Measurements from ENCODE around the gene NUP188. TPM values are rescaled to one million over a fixed set of nuclear protein-coding genes. Genes with fewer than 3 reads are reported as not detected.
A peak's percentile ranks its signal among the peaks of the same experiment; 100 is the strongest.

Gene NUP188
- total RNA-seq, 1 experiment from 2014 or later = 98.9 TPM

DNA sequence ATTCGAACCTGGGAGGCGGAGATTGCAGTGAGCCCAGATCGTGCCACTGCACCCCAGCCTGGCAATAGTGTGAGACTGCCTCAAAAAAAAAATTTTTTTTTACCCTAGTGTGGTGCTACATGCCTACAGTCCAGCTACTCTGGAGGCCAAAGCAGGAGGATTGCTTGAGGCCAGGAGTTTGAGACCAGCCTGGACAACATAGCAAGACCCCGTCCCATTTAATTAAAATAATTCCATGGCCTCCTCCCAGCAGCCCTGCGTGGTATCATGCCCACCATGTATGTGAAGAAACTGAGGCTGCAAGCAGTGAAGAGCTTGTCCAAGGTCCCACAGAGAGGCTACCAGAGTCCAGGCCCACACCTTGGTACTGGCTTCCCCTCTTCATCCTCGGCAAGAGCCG is 46.1 kb upstream of the NUP188 start:
- TF ChIP-seq TCF7 (CRISPR knock-in tag; IDR thresholded peaks at IDR 0.05; ENCODE audit: low read depth) = no peak
- TF ChIP-seq CBFB (CRISPR knock-in tag; IDR thresholded peaks at IDR 0.05; ENCODE audit: low read depth) = no peak
- TF ChIP-seq ZNF121 (CRISPR knock-in tag; IDR thresholded peaks at IDR 0.05) = peak; percentile 65; the same call in 1 of the 2 replicates
- CTCF ChIA-PET = no interaction called here

DNA sequence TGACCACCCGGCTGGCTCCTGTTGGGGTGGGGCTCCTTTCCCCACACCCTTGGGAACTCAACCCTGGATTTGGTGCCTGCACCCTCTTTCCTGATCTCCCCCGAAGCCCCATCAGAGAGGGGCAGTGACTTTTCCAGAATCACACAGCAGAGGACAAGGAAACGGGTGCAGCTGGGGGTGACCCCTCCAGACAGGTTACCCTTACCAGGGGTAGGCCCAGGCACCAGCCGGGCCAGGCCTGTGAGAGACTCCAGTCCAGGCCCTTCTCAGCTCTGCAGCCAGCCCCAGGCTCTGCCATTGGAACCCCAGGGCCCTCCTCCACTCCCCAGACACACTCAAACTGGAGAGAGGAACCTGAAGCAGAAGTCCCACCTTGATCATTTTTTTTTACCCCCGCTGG is 45.7 kb upstream of the NUP188 start:
- no peak overlapping the region for H3K4me3 Mint-ChIP-seq
- H3K27me3 Mint-ChIP-seq (ENCODE audit: low read depth) = no peaks in the 10 kb centered on the region
- H3K27ac Mint-ChIP-seq = no peak overlapping the region
- no peak for DNase-seq (ENCODE audit: low spot score)
- ChIA-PET POLR2A (no interaction called here), CTCF (no interaction called here)
- H3K36me3 Mint-ChIP-seq = peaks cover 10% of the 10 kb centered on the region
- peaks cover 11% of the 10 kb centered on the region for H3K4me1 Mint-ChIP-seq
- H3K9me3 Mint-ChIP-seq = no peaks in the 10 kb centered on the region
- TF ChIP-seq, protein P1, sequence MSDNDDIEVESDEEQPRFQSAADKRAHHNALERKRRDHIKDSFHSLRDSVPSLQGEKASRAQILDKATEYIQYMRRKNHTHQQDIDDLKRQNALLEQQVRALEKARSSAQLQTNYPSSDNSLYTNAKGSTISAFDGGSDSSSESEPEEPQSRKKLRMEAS (CRISPR knock-in tag; IDR thresholded peaks at IDR 0.05) = no peak
- TF ChIP-seq ETV6 (CRISPR knock-in tag; IDR thresholded peaks at IDR 0.05) = no peak
- TF ChIP-seq, protein P2, sequence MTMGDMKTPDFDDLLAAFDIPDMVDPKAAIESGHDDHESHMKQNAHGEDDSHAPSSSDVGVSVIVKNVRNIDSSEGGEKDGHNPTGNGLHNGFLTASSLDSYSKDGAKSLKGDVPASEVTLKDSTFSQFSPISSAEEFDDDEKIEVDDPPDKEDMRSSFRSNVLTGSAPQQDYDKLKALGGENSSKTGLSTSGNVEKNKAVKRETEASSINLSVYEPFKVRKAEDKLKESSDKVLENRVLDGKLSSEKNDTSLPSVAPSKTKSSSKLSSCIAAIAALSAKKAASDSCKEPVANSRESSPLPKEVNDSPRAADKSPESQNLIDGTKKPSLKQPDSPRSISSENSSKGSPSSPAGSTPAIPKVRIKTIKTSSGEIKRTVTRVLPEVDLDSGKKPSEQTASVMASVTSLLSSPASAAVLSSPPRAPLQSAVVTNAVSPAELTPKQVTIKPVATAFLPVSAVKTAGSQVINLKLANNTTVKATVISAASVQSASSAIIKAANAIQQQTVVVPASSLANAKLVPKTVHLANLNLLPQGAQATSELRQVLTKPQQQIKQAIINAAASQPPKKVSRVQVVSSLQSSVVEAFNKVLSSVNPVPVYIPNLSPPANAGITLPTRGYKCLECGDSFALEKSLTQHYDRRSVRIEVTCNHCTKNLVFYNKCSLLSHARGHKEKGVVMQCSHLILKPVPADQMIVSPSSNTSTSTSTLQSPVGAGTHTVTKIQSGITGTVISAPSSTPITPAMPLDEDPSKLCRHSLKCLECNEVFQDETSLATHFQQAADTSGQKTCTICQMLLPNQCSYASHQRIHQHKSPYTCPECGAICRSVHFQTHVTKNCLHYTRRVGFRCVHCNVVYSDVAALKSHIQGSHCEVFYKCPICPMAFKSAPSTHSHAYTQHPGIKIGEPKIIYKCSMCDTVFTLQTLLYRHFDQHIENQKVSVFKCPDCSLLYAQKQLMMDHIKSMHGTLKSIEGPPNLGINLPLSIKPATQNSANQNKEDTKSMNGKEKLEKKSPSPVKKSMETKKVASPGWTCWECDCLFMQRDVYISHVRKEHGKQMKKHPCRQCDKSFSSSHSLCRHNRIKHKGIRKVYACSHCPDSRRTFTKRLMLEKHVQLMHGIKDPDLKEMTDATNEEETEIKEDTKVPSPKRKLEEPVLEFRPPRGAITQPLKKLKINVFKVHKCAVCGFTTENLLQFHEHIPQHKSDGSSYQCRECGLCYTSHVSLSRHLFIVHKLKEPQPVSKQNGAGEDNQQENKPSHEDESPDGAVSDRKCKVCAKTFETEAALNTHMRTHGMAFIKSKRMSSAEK (CRISPR knock-in tag; IDR thresholded peaks at IDR 0.05; ENCODE audit: borderline replicate concordance) = no peak
- no peak for ATAC-seq

More for the DNA sequence above, 46.1 kb upstream of the NUP188 start:
- no peak overlapping the region for H3K4me3 Mint-ChIP-seq
- no peaks in the 10 kb centered on the region for H3K27me3 Mint-ChIP-seq (ENCODE audit: low read depth)
- H3K36me3 Mint-ChIP-seq = peaks cover 10% of the 10 kb centered on the region
- H3K9me3 Mint-ChIP-seq = no peaks in the 10 kb centered on the region
- H3K27ac Mint-ChIP-seq = no peak overlapping the region
- peaks cover 14% of the 10 kb centered on the region for H3K4me1 Mint-ChIP-seq
- ATAC-seq = no peak
- DNase-seq (ENCODE audit: low spot score) = no peak
- POLR2A ChIA-PET = no interaction called here

DNA sequence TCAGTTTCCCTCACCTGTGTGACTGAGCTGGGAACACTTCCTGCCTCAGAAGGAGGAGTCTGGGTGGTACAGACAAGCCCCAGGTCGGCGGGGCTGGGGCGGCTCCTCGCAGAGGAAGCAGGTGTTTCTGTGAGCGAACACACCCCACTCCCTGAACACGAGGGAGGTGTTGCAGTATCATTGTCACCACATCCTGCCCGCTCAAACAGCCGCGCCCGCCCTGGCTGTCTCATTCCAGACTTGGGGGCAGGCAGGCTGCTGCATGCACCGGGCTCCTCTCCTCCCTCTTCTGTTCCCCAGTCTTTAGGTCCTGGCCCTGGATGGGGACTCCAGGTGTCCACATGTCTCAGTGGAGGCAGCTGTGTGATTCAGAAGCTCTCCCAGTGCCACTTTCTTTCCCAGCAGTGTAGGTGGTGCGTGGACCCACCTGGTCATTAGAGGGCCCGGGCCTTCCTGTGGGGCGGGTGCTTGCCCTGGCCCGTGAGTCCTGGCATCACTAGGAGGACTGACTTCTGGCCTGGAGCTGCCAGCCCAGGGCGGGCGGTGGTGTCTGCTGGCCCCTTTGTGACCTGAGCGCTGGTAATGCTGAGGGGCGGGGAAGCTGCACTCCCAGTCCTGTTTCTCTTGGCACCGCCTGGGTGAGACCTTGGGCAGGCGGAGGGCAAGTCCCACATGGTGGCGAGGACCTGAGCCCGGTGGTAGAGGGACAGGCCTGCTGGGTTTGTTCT is 45.0 kb upstream of the NUP188 start:
- DNase-seq (ENCODE audit: low spot score) (no peak), ATAC-seq (no peak)
- CTCF ChIA-PET = no interaction called here
- TF ChIP-seq NFE2L1 (CRISPR knock-in tag; IDR thresholded peaks at IDR 0.05) = no peak
- TF ChIP-seq ZNF232 (CRISPR knock-in tag; IDR thresholded peaks at IDR 0.05) = no peak
- TF ChIP-seq NR1H2 (CRISPR knock-in tag; IDR thresholded peaks at IDR 0.05) = no peak
- no peak for TF ChIP-seq SP1 (CRISPR knock-in tag; conservative IDR thresholded peaks at IDR 0.05)
- TF ChIP-seq, protein P3, sequence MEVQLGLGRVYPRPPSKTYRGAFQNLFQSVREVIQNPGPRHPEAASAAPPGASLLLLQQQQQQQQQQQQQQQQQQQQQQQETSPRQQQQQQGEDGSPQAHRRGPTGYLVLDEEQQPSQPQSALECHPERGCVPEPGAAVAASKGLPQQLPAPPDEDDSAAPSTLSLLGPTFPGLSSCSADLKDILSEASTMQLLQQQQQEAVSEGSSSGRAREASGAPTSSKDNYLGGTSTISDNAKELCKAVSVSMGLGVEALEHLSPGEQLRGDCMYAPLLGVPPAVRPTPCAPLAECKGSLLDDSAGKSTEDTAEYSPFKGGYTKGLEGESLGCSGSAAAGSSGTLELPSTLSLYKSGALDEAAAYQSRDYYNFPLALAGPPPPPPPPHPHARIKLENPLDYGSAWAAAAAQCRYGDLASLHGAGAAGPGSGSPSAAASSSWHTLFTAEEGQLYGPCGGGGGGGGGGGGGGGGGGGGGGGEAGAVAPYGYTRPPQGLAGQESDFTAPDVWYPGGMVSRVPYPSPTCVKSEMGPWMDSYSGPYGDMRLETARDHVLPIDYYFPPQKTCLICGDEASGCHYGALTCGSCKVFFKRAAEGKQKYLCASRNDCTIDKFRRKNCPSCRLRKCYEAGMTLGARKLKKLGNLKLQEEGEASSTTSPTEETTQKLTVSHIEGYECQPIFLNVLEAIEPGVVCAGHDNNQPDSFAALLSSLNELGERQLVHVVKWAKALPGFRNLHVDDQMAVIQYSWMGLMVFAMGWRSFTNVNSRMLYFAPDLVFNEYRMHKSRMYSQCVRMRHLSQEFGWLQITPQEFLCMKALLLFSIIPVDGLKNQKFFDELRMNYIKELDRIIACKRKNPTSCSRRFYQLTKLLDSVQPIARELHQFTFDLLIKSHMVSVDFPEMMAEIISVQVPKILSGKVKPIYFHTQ (CRISPR knock-in tag; IDR thresholded peaks at IDR 0.05) = no peak
- no peak for TF ChIP-seq TEAD1 (CRISPR knock-in tag; IDR thresholded peaks at IDR 0.05)
- TF ChIP-seq, protein P4, sequence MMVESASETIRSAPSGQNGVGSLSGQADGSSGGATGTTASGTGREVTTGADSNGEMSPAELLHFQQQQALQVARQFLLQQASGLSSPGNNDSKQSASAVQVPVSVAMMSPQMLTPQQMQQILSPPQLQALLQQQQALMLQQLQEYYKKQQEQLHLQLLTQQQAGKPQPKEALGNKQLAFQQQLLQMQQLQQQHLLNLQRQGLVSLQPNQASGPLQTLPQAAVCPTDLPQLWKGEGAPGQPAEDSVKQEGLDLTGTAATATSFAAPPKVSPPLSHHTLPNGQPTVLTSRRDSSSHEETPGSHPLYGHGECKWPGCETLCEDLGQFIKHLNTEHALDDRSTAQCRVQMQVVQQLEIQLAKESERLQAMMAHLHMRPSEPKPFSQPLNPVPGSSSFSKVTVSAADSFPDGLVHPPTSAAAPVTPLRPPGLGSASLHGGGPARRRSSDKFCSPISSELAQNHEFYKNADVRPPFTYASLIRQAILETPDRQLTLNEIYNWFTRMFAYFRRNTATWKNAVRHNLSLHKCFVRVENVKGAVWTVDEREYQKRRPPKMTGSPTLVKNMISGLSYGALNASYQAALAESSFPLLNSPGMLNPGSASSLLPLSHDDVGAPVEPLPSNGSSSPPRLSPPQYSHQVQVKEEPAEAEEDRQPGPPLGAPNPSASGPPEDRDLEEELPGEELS (CRISPR knock-in tag; IDR thresholded peaks at IDR 0.05) = no peak
- TF ChIP-seq RORB (CRISPR knock-in tag; IDR thresholded peaks at IDR 0.05) = no peak
- TF ChIP-seq ZNF317 (CRISPR knock-in tag; IDR thresholded peaks at IDR 0.05; ENCODE audit: borderline replicate concordance, low read depth) = no peak
- no peak for TF ChIP-seq OVOL2 (CRISPR knock-in tag; IDR thresholded peaks at IDR 0.05; ENCODE audit: borderline replicate concordance)
- no peak for TF ChIP-seq CREM (CRISPR knock-in tag; IDR thresholded peaks at IDR 0.05)
- Mint-ChIP-seq H3K4me1 (peaks cover 11% of the 10 kb centered on the region), H3K27me3 (ENCODE audit: low read depth) (no peaks in the 10 kb centered on the region), H3K36me3 (peaks cover 11% of the 10 kb centered on the region), H3K9me3 (no peaks in the 10 kb centered on the region), H3K27ac (no peak overlapping the region), H3K4me3 (no peak overlapping the region)
- POLR2A ChIA-PET = no interaction called here

Measured in WTC11 (cell line).